SK-N-SH (cell line): ENCODE measurements around the gene JAKMIP1.

ENCODE experiments used
- CHD2 ChIP-seq: fragments of 150-350 bp; IDR thresholded peaks from 2 replicates; pipeline ENCODE4 v1.6.1; 2018; ENCODE audit warnings: low read length; ENCODE audit not compliant: partially characterized antibody
- ELF1 ChIP-seq: IDR thresholded peaks from 2 replicates; pipeline ENCODE4 v1.4.0; 2012
- EP300 ChIP-seq, 2 experiments: IDR thresholded peaks; 2 replicates each; pipeline versions ENCODE4 v1.4.0 to v1.6.1; 2012; ENCODE audit warnings: borderline replicate concordance in 1 of 2, low read depth in 1 of 2, low read length in 1 of 2
- FOXJ3 ChIP-seq: sonication (generic); formaldehyde crosslinking; IDR thresholded peaks from 2 replicates; pipeline ENCODE4 v1.5.1; 2020; ENCODE audit warnings: mild to moderate bottlenecking, missing genetic modification reagents
- GATA2 ChIP-seq: sonication (generic); formaldehyde crosslinking; IDR thresholded peaks from 2 replicates; pipeline ENCODE4 v1.5.0; 2020; ENCODE audit warnings: mild to moderate bottlenecking, missing genetic modification reagents
- JUND ChIP-seq: IDR thresholded peaks from 2 replicates; pipeline ENCODE4 v1.4.0; 2012
- POLR2AphosphoS5 ChIP-seq: IDR thresholded peaks from 2 replicates; pipeline ENCODE4 v1.6.1; 2012; ENCODE audit warnings: low read depth, low read length
- RFX5 ChIP-seq: IDR thresholded peaks from 2 replicates; pipeline ENCODE4 v1.6.1; 2012; ENCODE audit warnings: mild to moderate bottlenecking, improper control_type of control experiment, low read length
- RXRA ChIP-seq: IDR thresholded peaks from 2 replicates; pipeline ENCODE4 v1.4.0; 2012; ENCODE audit warnings: low read depth, mild to moderate bottlenecking, borderline replicate concordance
- TAF1 ChIP-seq: IDR thresholded peaks from 2 replicates; pipeline ENCODE4 v1.6.1; 2012; ENCODE audit warnings: low read depth, mild to moderate bottlenecking, low read length, moderate library complexity, borderline replicate concordance
- YY1 ChIP-seq: IDR thresholded peaks from 2 replicates; pipeline ENCODE4 v1.4.0; 2012; ENCODE audit warnings: low read depth, mild to moderate bottlenecking
- TF ChIP-seq, protein P1 (sequence below): fragments of 200-600 bp; sonication (generic); IDR thresholded peaks from 2 replicates; pipeline ENCODE4 v1.6.1; 2017; ENCODE audit warnings: antibody characterized with exemption, mild to moderate bottlenecking, moderate library complexity
- TF ChIP-seq, protein P2 (sequence below): IDR thresholded peaks from 2 replicates; pipeline ENCODE4 v1.6.1; 2012; ENCODE audit warnings: mild to moderate bottlenecking, low read depth, low read length, moderate library complexity
- TF ChIP-seq, protein P3 (sequence below): fragments of 150-350 bp; IDR thresholded peaks from 2 replicates; pipeline ENCODE4 v1.6.1; 2017; ENCODE audit warnings: antibody characterized with exemption, low read length, low read depth, borderline replicate concordance

DNA sequence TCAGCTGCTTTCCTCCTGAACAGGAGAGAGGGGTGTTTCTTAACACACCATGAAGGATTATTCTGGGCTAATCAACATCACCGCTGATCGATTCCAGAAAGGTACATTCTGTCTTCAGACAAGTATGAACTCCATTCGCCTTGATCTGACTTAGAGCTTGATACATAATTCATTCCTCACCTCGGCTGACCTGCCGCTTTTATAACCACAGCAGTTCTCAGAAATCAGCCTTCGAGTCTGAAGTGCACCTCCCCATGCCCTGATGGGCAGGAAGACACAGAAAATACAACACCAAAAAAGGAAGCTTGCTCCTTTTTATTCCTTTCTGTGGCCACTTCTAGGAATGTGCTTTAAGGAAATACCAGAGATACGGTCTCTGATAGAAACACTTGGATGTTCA is 85.7 kb downstream of the JAKMIP1 start:
- TF ChIP-seq ELF1 (no peak), EP300 (IDR thresholded peaks at IDR 0.05; ENCODE audit: borderline replicate concordance in 1 of 2, low read depth in 1 of 2, low read length in 1 of 2) (no peak), POLR2AphosphoS5 (no peak), RXRA (no peak), CHD2 (no peak), TAF1 (no peak), RFX5 (no peak), FOXJ3 (no peak), YY1 (no peak), JUND (no peak), GATA2 (CRISPR knock-in tag) (no peak)
- TF ChIP-seq, protein P1, sequence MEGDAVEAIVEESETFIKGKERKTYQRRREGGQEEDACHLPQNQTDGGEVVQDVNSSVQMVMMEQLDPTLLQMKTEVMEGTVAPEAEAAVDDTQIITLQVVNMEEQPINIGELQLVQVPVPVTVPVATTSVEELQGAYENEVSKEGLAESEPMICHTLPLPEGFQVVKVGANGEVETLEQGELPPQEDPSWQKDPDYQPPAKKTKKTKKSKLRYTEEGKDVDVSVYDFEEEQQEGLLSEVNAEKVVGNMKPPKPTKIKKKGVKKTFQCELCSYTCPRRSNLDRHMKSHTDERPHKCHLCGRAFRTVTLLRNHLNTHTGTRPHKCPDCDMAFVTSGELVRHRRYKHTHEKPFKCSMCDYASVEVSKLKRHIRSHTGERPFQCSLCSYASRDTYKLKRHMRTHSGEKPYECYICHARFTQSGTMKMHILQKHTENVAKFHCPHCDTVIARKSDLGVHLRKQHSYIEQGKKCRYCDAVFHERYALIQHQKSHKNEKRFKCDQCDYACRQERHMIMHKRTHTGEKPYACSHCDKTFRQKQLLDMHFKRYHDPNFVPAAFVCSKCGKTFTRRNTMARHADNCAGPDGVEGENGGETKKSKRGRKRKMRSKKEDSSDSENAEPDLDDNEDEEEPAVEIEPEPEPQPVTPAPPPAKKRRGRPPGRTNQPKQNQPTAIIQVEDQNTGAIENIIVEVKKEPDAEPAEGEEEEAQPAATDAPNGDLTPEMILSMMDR: no peak
- TF ChIP-seq, protein P2, sequence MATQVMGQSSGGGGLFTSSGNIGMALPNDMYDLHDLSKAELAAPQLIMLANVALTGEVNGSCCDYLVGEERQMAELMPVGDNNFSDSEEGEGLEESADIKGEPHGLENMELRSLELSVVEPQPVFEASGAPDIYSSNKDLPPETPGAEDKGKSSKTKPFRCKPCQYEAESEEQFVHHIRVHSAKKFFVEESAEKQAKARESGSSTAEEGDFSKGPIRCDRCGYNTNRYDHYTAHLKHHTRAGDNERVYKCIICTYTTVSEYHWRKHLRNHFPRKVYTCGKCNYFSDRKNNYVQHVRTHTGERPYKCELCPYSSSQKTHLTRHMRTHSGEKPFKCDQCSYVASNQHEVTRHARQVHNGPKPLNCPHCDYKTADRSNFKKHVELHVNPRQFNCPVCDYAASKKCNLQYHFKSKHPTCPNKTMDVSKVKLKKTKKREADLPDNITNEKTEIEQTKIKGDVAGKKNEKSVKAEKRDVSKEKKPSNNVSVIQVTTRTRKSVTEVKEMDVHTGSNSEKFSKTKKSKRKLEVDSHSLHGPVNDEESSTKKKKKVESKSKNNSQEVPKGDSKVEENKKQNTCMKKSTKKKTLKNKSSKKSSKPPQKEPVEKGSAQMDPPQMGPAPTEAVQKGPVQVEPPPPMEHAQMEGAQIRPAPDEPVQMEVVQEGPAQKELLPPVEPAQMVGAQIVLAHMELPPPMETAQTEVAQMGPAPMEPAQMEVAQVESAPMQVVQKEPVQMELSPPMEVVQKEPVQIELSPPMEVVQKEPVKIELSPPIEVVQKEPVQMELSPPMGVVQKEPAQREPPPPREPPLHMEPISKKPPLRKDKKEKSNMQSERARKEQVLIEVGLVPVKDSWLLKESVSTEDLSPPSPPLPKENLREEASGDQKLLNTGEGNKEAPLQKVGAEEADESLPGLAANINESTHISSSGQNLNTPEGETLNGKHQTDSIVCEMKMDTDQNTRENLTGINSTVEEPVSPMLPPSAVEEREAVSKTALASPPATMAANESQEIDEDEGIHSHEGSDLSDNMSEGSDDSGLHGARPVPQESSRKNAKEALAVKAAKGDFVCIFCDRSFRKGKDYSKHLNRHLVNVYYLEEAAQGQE: no peak
- TF ChIP-seq, protein P3, sequence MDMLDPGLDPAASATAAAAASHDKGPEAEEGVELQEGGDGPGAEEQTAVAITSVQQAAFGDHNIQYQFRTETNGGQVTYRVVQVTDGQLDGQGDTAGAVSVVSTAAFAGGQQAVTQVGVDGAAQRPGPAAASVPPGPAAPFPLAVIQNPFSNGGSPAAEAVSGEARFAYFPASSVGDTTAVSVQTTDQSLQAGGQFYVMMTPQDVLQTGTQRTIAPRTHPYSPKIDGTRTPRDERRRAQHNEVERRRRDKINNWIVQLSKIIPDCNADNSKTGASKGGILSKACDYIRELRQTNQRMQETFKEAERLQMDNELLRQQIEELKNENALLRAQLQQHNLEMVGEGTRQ: no peak
